HG03060 (cell line): Measurements from ENCODE around the gene EMILIN1.
A peak's percentile ranks its signal among the peaks of the same experiment; 100 is the strongest.

Source experiments
- ATAC-seq: cut with Tn5 transposase; IDR thresholded peaks from one replicate; pipeline ENCODE4 v1.9.1; 2021; ENCODE audit warnings: low read depth, moderate number of reproducible peaks; ENCODE audit not compliant: unreplicated experiment

Gene EMILIN1

GRCh38 chr2:27078267-27079194 is at the start of gene EMILIN1:
TSS of gene EMILIN1 (plus strand) at chr2:27078615. CDS start at chr2:27079066, 451 bp downstream.
- ATAC-seq = no peak

DNA sequence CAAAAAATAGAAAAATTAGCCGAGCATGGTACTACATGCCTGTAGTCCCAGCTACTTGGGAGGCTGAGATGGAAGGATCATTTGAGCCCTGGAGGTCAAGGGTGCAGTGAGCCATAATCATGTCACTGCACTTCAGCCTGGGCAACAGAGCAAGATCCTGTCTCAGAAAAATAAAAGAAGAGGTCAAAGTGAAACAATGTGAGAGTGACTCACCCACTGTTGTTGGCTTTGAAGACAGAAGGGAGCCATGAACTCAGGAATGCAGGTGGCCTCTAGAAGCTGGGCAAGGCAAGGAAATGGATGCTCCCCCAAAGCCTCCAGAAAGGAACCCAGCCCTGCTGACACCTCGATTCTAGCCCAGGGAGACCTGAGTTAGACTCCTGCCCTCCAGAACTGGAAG is 49.4 kb upstream of the EMILIN1 start:
- no peak for ATAC-seq

- ATAC-seq = peak; percentile 64
Measured at GRCh38 chr2:27032495-27033252, 45.7 kb upstream of the EMILIN1 start, which contains the start of gene TMEM214. TSS of gene TMEM214 (plus strand) at chr2:27032965. CDS start at chr2:27033016, 51 bp downstream.

DNA sequence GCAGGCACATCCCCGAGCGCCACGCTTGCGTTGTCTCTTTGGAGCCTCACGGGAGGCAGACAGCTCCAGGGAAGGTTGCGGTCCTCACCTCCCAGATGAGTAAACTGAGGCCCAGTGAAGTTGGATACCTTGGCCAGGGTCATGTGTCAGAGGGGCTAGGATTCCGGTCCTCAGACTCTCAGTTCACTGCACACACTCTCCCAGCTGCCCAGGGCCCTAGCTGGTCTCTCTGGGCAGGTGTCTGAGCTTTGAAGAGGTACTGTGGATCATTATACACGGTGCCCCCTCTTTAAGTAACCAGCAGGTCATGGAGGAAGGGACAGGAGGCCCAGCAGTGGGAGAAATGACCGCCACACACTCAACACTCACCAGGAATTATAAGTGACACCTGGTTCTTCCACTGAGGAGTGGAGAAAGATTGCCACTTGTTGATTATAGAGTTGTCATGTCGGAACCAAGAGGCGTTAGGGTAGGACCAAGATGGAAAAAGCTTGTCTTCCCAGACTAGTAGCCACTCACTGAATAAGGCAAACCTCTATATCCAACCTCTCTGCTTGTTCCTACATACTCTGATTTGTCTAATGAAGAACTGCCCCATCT is 45.1 kb upstream of the EMILIN1 start:
- no peak for ATAC-seq

DNA sequence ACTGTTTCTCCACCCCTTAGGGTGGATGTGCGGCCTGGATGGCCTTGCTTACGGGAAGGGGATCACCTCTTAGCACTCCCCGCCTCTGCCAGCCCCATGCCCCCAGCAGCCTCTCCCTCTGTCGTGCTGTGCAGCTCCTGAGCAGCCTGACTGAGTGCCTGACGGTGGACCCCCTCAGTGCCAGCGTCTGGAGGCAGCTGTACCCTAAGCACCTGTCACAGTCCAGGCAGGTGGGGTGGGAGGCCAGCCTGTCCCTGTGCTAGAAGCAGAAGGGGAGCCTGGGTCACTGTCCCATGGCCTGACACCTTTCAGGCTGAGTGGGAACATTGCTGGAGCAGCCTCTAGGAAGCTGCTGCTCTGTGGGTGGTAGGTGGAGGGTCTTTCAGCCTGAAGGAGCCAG is 40.4 kb upstream of the EMILIN1 start:
- ATAC-seq = no peak

DNA sequence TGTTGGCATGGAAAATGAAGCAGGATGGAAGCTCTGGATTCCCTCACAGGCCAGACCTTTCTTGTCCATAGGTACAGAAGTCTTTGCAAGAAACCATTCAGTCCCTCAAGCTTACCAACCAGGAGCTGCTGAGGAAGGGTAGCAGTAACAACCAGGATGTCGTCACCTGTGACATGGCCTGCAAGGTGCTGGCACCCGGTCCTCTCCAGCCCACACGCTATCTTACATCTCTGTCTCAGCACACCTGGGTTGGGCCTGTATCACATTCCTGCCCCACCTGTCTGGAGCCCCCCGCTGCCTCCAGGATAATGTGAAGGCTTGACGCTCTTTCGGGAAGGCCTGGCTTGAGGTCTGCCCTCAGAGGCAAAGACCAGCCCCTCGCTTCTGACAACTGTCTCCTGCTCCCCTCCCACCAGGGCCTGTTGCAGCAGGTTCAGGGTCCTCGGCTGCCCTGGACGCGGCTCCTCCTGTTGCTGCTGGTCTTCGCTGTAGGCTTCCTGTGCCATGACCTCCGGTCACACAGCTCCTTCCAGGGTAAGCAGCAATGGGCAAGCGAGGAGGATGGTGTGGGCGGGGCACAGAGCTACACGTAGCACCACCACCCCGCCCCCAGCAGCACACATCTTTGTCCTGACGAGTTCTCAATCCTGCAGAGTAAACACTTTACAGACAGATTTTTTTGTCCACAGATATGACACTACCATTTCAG is 39.6 kb upstream of the EMILIN1 start:
- ATAC-seq = no peak

GRCh38 chr2:27039426-27039825 is 39.0 kb upstream of the EMILIN1 start:
- ATAC-seq = no peak

GRCh38 chr2:27039871-27040270 is 38.5 kb upstream of the EMILIN1 start:
- ATAC-seq = no peak

- no peak for ATAC-seq
Measured at GRCh38 chr2:27040282-27040681, 38.1 kb upstream of the EMILIN1 start.

DNA sequence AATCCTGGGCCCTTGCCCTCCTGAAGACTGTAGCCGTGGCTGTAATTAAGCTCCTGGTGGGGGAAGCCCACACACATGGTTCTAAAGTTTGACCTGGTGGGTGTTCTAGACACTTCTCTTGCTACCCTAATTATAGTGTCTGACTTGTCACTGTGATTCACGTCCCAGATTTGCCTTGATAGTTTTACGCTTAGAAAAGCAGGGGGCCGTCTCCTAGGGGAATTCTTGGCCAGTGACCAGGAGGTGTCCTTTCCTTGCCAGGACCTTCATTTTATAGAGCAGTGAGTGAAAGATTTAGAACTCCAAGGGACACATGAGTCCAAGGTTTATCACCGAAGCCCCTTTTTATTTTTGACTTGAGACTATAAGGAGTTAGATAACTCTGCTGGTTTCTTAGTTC is 36.7 kb upstream of the EMILIN1 start:
- ATAC-seq = peak; percentile 25

GRCh38 chr2:27042159-27042661 is 36.2 kb upstream of the EMILIN1 start:
- peak; percentile 53 for ATAC-seq

DNA sequence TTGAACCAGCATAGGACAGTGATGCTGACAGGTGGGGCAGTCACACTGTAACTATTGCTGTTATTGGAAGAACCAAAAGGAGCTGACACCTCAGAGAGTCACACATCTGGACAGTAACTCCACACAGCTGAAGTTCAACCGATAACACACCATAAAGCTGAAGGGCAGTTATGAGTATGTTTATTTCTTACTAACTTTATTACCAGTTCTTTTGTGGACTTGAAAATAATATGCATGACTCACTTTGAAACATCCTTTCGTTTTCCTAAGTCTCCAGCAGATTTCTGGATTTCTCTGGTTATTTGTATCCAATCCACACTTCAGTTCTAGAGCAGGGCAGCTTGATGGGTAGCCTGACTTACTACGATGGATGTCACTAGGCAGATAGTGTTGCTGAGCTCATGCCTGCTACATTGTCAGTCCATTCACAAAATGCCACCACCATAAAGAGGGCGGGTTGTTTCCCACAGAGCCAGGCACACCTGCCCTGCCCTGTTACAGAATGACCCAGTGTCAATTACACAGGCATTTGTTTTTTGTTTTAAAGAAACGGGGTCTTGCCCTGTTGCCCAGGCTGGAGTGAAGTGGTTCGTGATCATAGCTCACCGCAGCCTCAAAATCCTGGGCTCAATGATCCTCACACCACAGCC is 35.3 kb upstream of the EMILIN1 start:
- no peak for ATAC-seq

DNA sequence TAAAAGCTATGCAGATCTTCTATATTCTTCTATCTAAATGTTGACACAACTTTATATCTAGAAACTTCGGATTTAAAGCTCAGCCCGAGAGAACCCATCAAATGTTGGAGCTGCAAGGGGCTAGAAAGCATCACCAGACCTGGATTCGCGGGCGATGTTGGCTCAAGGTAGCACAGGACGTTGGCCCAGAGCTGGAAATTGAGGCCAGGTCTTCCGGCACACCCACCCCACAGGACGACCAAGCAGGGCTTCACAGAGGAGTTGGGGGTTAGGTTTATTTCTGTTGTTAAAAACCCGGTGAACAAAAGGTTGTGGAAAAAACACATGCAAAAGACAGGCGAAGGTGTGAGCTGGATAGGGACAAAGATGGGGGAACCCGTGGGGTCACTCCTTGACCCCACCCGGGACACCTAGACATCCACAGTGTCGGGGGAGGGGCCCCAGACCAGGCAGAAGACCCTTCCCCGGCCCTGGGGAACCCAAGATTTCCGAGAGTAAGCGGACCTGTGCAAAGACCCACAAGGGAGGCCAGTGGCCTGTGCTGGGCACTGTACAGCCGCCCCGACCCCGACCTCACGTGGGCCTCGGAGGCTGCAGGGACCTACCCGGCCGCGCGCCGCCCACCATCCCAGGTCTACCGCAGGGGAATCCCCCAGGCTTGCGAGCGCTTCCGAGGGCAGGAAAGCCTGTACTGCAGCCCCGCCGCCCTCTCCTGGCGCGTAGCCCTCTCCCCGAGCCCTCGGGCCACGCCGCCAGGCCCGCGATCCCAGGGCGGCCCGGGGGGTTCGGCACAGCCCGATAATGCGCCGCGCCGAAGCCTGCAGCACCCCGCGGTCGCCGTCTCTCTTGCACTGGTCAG is 28.8 kb upstream of the EMILIN1 start:
- ATAC-seq = no peak

- peak; percentile 44 for ATAC-seq
Measured at GRCh38 chr2:27050281-27050995, 28.0 kb upstream of the EMILIN1 start.

DNA sequence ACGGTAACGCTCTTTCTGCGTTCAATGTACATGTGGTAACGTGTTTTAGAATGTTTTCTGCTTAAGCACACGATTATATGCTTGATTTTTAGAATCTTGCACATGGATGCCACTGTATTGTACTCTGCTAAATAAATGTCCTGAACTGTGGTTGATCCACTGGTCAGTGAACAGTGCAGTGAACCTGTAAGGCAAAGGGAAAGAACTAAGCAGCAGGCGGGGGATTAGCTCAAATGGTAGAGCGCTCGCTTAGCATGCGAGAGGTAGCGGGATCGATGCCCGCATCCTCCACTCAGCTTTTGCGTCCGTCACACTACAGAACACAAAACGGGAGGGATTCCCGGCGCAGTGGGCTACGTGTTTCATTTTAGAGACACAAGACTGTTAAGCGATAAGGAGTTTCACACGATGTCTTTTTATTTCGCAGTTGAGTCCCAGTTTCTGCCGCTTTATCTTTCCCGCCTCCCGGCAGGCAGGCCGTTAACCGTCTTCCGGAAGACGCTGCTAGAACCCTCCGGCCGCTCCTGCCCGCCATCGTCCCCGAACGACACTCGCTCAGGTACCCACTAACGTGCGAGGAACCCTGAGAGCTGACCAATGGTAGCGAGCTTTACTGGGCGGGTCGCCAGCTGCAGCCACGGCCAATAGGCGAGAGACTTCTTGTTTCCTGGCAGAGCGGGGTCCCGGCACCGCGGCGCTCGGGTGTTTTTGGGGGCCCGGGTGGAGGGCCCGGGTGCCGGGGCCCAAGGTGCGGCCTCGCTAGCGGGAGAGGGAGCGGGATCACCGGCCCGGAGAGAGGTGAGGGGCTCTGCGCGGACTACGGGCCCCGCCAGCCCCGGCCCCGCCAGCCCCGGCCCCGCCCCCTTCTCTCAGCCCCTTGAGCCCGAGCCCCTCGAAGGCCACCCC is 27.2 kb upstream of the EMILIN1 start, which contains the start of gene AGBL5:
Gene AGBL5 (plus strand): TSS at position 673 of the 906 bp plus-strand sequence. CDS start 1,291 bp downstream, outside the sequence.
- ATAC-seq = peak; percentile 55

- no peak for ATAC-seq
Measured at GRCh38 chr2:27051902-27052645, 26.3 kb upstream of the EMILIN1 start.
